Large intestine (tissue), 3 donors: Measurements from ENCODE around the gene GAREM1. TPM values are rescaled to one million over a fixed set of nuclear protein-coding genes. Genes with fewer than 3 reads are reported as not detected.

ENCODE experiments used
- DNase-seq, 2 donors: peaks; one replicate each; pipeline versions ENCODE4 v3.0.0 to v3.0.0-alpha.2; 2013
- H3K27ac ChIP-seq: one replicate; pipeline ENCODE4 v1.5.1; 2013; ENCODE audit warnings: low read length
- H3K27me3 ChIP-seq: 2 replicates; pipeline ENCODE4 v1.6.1; 2013; ENCODE audit warnings: low read length; ENCODE audit not compliant: control insufficient read depth, insufficient read depth
- H3K36me3 ChIP-seq: 2 replicates; pipeline ENCODE4 v1.6.1; 2013; ENCODE audit warnings: low read length; ENCODE audit not compliant: control insufficient read depth, insufficient read depth
- H3K4me1 ChIP-seq: one replicate; pipeline ENCODE4 v1.6.1; 2013; ENCODE audit warnings: low read length; ENCODE audit not compliant: control insufficient read depth, insufficient read depth
- H3K4me3 ChIP-seq: one replicate; pipeline ENCODE4 v1.5.1; 2013; ENCODE audit warnings: low read length
- H3K9me3 ChIP-seq: one replicate; pipeline ENCODE4 v1.6.1; 2013; ENCODE audit warnings: mild to moderate bottlenecking, low read depth, low read length, moderate library complexity; ENCODE audit not compliant: control insufficient read depth
- WGBS: methylation state at CpG from one replicate; pipeline ENCODE4 v1.1.5; 2013; ENCODE audit warnings: low lambda C conversion rate; ENCODE audit not compliant: insufficient coverage; 5-methylcytosine and 5-hydroxymethylcytosine counted together
- polyA plus RNA-seq: library from polyadenylated mRNA; unstranded; fragments of 120-200 nt; gene quantifications from one replicate; pipeline ENCODE4 v1.2.1, GENCODE V29; 2013

The GAREM1 gene
- polyA plus RNA-seq, 1 donor, result 11.8 TPM

DNA sequence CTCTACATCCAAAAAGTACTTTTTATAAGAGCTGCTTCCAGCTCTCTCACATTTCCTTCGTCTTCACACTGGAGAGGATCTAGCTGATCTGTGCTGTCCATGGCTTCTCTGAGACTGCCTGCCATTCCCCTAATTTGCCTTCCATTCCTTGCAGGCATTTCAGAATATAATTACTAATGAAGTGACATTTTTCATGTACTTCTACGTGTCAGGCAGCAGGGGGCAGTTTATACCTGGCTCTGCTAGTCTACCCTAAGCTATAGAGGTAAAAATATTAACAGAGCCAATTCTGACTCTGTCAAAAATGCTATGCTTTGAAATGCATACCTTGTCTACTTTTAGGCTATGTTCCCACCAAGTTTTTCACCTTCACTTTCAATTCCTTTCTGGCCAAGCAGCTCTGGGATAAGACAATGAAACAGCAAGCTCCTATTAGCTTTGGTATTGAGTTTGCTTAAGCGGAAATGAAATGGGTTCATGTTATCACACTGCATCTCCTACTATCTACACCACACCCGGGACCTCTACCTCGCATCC is 198.9 kb downstream of the GAREM1 start:
- Histone ChIP-seq H3K4me3 (no peak overlapping the region), H3K9me3 (no peaks in the 10 kb centered on the region), H3K27me3 (no peaks in the 10 kb centered on the region), H3K36me3 (peaks cover 22% of the 10 kb centered on the region), H3K27ac (no peak overlapping the region), H3K4me1 (peaks cover 13% of the 10 kb centered on the region)
- peak in 1 of 2 donors; percentile 39 for DNase-seq
- no CpG with 5 or more reads among the region's 5 CpGs for WGBS

GRCh38 chr18:32270341-32270740 is 200.3 kb downstream of the GAREM1 start:
- Histone ChIP-seq H3K27ac (no peak overlapping the region), H3K27me3 (no peaks in the 10 kb centered on the region), H3K36me3 (peaks cover 22% of the 10 kb centered on the region), H3K4me3 (no peak overlapping the region), H3K4me1 (peaks cover 3% of the 10 kb centered on the region), H3K9me3 (no peaks in the 10 kb centered on the region)
- WGBS, result 100% methylated on average over 2 of the region's 8 CpGs
- DNase-seq, result no peak

GRCh38 chr18:32267463-32267862 is 203.2 kb downstream of the GAREM1 start:
- DNase-seq, result no peak
- peaks cover 8% of the 10 kb centered on the region for H3K4me1 ChIP-seq
- H3K4me3 ChIP-seq, result no peak overlapping the region
- WGBS, result no CpG with 5 or more reads among the region's 4 CpGs
- no peaks in the 10 kb centered on the region for H3K9me3 ChIP-seq
- H3K27ac ChIP-seq, result no peak overlapping the region
- peaks cover 22% of the 10 kb centered on the region for H3K36me3 ChIP-seq
- H3K27me3 ChIP-seq, result no peaks in the 10 kb centered on the region

- H3K27me3 ChIP-seq, result no peaks in the 10 kb centered on the region
- no peaks in the 10 kb centered on the region for H3K9me3 ChIP-seq
- peaks cover 18% of the 10 kb centered on the region for H3K36me3 ChIP-seq
- H3K4me3 ChIP-seq, result no peak overlapping the region
- no CpG with 5 or more reads among the region's 2 CpGs for WGBS
- peaks cover 11% of the 10 kb centered on the region for H3K4me1 ChIP-seq
- peak overlapping the region; percentile 23 for H3K27ac ChIP-seq
- peak; percentile 11 to 41 for DNase-seq
Observed at GRCh38 chr18:32264401-32264800, 206.3 kb downstream of the GAREM1 start.

GRCh38 chr18:32262092-32262491 is 208.6 kb downstream of the GAREM1 start:
- no peak for DNase-seq
- Histone ChIP-seq H3K27me3 (no peaks in the 10 kb centered on the region), H3K9me3 (no peaks in the 10 kb centered on the region), H3K4me3 (no peak overlapping the region), H3K27ac (no peak overlapping the region), H3K4me1 (peaks cover 33% of the 10 kb centered on the region), H3K36me3 (no peaks in the 10 kb centered on the region)
- WGBS, result no CpG with 5 or more reads among the region's 1 CpG

GRCh38 chr18:32261003-32261402 is 209.7 kb downstream of the GAREM1 start:
- H3K4me1 ChIP-seq, result peaks cover 35% of the 10 kb centered on the region
- DNase-seq, result no peak
- H3K9me3 ChIP-seq, result no peaks in the 10 kb centered on the region
- H3K4me3 ChIP-seq, result no peak overlapping the region
- 95% methylated on average over 3 of the region's 5 CpGs for WGBS
- H3K27ac ChIP-seq, result no peak overlapping the region
- no peaks in the 10 kb centered on the region for H3K27me3 ChIP-seq
- H3K36me3 ChIP-seq, result no peaks in the 10 kb centered on the region

- no peaks in the 10 kb centered on the region for H3K27me3 ChIP-seq
- WGBS, result 89% methylated on average over 4 of the region's 6 CpGs
- DNase-seq, result no peak
- H3K9me3 ChIP-seq, result no peaks in the 10 kb centered on the region
- no peak overlapping the region for H3K4me3 ChIP-seq
- H3K36me3 ChIP-seq, result no peaks in the 10 kb centered on the region
- peak overlapping the region; percentile 76 for H3K27ac ChIP-seq
- H3K4me1 ChIP-seq, result peaks cover 31% of the 10 kb centered on the region
Observed at GRCh38 chr18:32259553-32259952, 211.1 kb downstream of the GAREM1 start.

- H3K27ac ChIP-seq, result peak overlapping the region; percentile 76
- peaks cover 31% of the 10 kb centered on the region for H3K4me1 ChIP-seq
- peak in 1 of 2 donors; percentile 48 for DNase-seq
- no peak overlapping the region for H3K4me3 ChIP-seq
- 72% methylated on average over 2 of the region's 5 CpGs for WGBS
- H3K36me3 ChIP-seq, result no peaks in the 10 kb centered on the region
- H3K9me3 ChIP-seq, result no peaks in the 10 kb centered on the region
- no peaks in the 10 kb centered on the region for H3K27me3 ChIP-seq
Observed at GRCh38 chr18:32258558-32259204, 212.0 kb downstream of the GAREM1 start.

DNA sequence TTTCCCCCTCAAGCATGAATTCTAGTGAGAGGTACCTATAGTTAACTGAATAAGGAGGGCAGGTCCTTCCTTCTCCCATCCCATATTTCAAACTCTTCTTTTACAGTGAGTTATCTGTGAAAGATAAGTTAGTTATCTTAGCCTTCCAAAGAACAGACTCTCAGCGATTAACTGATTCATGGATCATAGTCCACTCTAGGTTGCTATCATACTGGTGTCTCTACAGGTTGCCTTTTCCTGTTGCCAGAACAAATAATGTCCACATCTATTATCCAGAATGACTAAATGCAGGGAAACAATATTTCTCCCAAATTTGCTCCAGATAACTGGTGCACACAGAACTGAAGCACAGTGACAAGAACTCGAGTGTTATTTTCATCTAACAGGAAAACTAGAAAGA is 212.5 kb downstream of the GAREM1 start:
- peak overlapping the region; percentile 76 for H3K27ac ChIP-seq

DNA sequence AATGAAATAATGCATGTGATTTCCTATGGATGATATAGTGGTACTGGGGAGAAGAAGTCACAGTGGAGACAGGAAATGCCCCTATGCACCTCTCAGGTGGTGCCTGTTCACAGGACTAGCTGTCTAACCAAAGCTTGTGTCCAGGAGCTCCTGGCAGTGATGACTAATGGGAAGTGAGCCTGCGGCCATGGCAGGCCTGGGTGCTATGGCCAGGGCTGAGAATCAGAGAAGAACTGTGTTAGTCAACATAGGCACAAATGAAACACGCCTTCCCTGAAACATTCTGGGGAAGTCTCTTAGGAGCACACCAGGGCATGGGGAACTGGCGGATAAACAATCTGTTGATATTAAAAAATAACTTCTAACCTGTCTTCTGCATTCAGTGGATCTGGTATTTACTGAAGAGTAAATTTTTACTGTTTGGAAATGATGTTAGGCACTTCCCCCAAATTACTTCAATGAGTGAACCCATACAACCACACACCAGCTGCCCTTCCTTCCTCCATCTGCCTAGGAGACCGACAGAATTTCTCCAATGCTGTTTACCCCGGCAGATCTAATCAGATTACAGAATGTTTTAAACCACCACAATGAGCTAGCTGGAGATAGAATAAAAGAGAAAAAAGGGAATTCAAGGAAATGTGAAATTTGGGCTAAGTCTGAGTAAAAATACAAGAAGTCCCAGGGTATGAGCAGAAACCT is 213.4 kb downstream of the GAREM1 start:
- WGBS, result 80% methylated on average over 1 of the region's 5 CpGs
- H3K4me1 ChIP-seq, result peaks cover 31% of the 10 kb centered on the region
- DNase-seq, result no peak
- no peaks in the 10 kb centered on the region for H3K9me3 ChIP-seq
- no peaks in the 10 kb centered on the region for H3K36me3 ChIP-seq
- H3K27ac ChIP-seq, result peak overlapping the region; percentile 58
- no peaks in the 10 kb centered on the region for H3K27me3 ChIP-seq
- no peak overlapping the region for H3K4me3 ChIP-seq

More for the DNA sequence above, 212.5 kb downstream of the GAREM1 start:
- Histone ChIP-seq H3K4me3 (no peak overlapping the region), H3K27me3 (no peaks in the 10 kb centered on the region), H3K9me3 (no peaks in the 10 kb centered on the region), H3K4me1 (peaks cover 31% of the 10 kb centered on the region), H3K36me3 (no peaks in the 10 kb centered on the region)
- DNase-seq, result peak in 1 of 2 donors; percentile 54
- 33% methylated on average over 1 of the region's 2 CpGs for WGBS
